ENCODE measurements around the gene HPS1.

Gene HPS1

GRCh38 chr10:98377001-98377400 is 69.7 kb downstream of the HPS1 start:
- Histone ChIP-seq H2AFZ (ENCODE audit: low read length) (no peak overlapping the region), H3K9me2 (replicated peaks; ENCODE audit: insufficient read depth, low read length) (no peaks in the 10 kb centered on the region), H3K27me3 (replicated peaks; ENCODE audit: insufficient read depth, low read length) (peaks cover 6% of the 10 kb centered on the region; the same call in 1 of the 2 replicates), H3K4me2 (ENCODE audit: low read depth, low read length) (no peak overlapping the region), H3K9ac (ENCODE audit: low read length) (no peak overlapping the region), H3K4me3 (ENCODE audit: low read length) (no peak overlapping the region), H3K9me3 (replicated peaks; ENCODE audit: insufficient read depth, low read length) (no peaks in the 10 kb centered on the region), H3F3A (ENCODE audit: insufficient read depth, low read length) (no peaks in the 10 kb centered on the region), H4K20me1 (ENCODE audit: insufficient read depth, low read length) (no peaks in the 10 kb centered on the region), H3K27ac (ENCODE audit: low read length) (no peak overlapping the region), H3K4me1 (ENCODE audit: low read length) (no peaks in the 10 kb centered on the region), H3K79me2 (ENCODE audit: low read length) (no peaks in the 10 kb centered on the region), H3K36me3 (replicated peaks; ENCODE audit: insufficient read depth, low read length) (no peaks in the 10 kb centered on the region)
- no peak for DNase-seq
- TF ChIP-seq, protein P1, sequence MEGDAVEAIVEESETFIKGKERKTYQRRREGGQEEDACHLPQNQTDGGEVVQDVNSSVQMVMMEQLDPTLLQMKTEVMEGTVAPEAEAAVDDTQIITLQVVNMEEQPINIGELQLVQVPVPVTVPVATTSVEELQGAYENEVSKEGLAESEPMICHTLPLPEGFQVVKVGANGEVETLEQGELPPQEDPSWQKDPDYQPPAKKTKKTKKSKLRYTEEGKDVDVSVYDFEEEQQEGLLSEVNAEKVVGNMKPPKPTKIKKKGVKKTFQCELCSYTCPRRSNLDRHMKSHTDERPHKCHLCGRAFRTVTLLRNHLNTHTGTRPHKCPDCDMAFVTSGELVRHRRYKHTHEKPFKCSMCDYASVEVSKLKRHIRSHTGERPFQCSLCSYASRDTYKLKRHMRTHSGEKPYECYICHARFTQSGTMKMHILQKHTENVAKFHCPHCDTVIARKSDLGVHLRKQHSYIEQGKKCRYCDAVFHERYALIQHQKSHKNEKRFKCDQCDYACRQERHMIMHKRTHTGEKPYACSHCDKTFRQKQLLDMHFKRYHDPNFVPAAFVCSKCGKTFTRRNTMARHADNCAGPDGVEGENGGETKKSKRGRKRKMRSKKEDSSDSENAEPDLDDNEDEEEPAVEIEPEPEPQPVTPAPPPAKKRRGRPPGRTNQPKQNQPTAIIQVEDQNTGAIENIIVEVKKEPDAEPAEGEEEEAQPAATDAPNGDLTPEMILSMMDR (IDR thresholded peaks at IDR 0.05; ENCODE audit: low read length) = no peak
- TF ChIP-seq EZH2phosphoT487 (IDR thresholded peaks at IDR 0.05; ENCODE audit: low read length) (no peak), EZH2 (optimal IDR thresholded peaks at IDR 0.05; ENCODE audit: low read depth, low read length) (no peak)

GRCh38 chr10:98376485-98376884 is 70.2 kb downstream of the HPS1 start:
- no peaks in the 10 kb centered on the region for H3K36me3 ChIP-seq (replicated peaks; ENCODE audit: insufficient read depth, low read length)
- H2AFZ ChIP-seq (ENCODE audit: low read length) = no peak overlapping the region
- no peaks in the 10 kb centered on the region for H3K79me2 ChIP-seq (ENCODE audit: low read length)
- no peak overlapping the region for H3K4me3 ChIP-seq (ENCODE audit: low read length)
- no peaks in the 10 kb centered on the region for H3K4me1 ChIP-seq (ENCODE audit: low read length)
- no peaks in the 10 kb centered on the region for H3K9me2 ChIP-seq (replicated peaks; ENCODE audit: insufficient read depth, low read length)
- H3K9me3 ChIP-seq (replicated peaks; ENCODE audit: insufficient read depth, low read length) = no peaks in the 10 kb centered on the region
- no peak overlapping the region for H3K4me2 ChIP-seq (ENCODE audit: low read depth, low read length)
- H3F3A ChIP-seq (ENCODE audit: insufficient read depth, low read length) = no peaks in the 10 kb centered on the region
- H3K27ac ChIP-seq (ENCODE audit: low read length) = no peak overlapping the region
- TF ChIP-seq EZH2 (optimal IDR thresholded peaks at IDR 0.05; ENCODE audit: low read depth, low read length) = no peak
- TF ChIP-seq, protein P1 (IDR thresholded peaks at IDR 0.05; ENCODE audit: low read length) = no peak
- no peaks in the 10 kb centered on the region for H4K20me1 ChIP-seq (ENCODE audit: insufficient read depth, low read length)
- DNase-seq = no peak
- H3K9ac ChIP-seq (ENCODE audit: low read length) = no peak overlapping the region
- H3K27me3 ChIP-seq (replicated peaks; ENCODE audit: insufficient read depth, low read length) = peaks cover 6% of the 10 kb centered on the region; the same call in 1 of the 2 replicates

DNA sequence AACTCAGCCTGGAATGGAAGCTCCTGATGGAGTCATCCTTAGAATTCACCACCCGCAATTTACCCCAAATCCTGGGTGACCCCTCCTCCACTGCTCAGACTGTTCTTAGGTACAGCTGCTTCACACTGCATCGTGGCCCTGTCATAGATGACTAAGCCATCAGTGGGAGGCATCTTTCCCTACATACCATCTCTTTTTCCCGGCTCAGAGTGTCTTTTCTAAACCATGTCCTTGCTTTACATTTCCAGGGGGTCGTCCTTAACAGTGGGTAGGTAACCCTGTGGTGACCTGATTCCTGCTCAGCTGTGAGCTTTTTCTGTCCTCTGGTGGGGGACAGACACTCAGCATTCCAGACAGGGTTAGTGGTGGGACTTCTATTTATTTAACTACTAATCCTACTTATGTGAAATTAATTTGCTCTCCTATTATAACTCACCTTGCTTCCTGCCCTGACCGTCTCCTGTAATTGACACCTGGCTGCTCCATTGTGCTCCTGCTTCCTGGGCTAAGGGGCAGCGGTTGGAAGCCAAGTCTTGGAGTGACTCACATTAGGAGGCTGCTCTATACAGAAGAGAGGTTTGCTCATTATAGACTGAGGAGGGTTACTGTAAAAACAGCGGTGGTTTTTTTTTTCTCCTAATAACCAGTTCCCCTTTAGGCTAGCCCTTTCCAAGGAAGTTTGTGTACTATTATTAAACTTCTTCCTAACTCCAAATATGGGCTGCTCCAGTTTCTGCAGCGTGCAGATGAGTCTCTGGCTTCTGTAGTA is 72.3 kb downstream of the HPS1 start:
- H3K36me3 ChIP-seq (replicated peaks; ENCODE audit: insufficient read depth, low read length) = no peaks in the 10 kb centered on the region
- no peak overlapping the region for H3K4me2 ChIP-seq (ENCODE audit: low read depth, low read length)
- no peaks in the 10 kb centered on the region for H3K4me1 ChIP-seq (ENCODE audit: low read length)
- no peaks in the 10 kb centered on the region for H4K20me1 ChIP-seq (ENCODE audit: insufficient read depth, low read length)
- DNase-seq = no peak
- H3K9ac ChIP-seq (ENCODE audit: low read length) = no peak overlapping the region
- no peaks in the 10 kb centered on the region for H3K9me2 ChIP-seq (replicated peaks; ENCODE audit: insufficient read depth, low read length)
- no peaks in the 10 kb centered on the region for H3F3A ChIP-seq (ENCODE audit: insufficient read depth, low read length)
- no peaks in the 10 kb centered on the region for H3K79me2 ChIP-seq (ENCODE audit: low read length)
- TF ChIP-seq, protein P1 (IDR thresholded peaks at IDR 0.05; ENCODE audit: low read length) = no peak
- TF ChIP-seq EZH2phosphoT487 (IDR thresholded peaks at IDR 0.05; ENCODE audit: low read length) (no peak), EZH2 (optimal IDR thresholded peaks at IDR 0.05; ENCODE audit: low read depth, low read length) (no peak)
- H3K27me3 ChIP-seq (replicated peaks; ENCODE audit: insufficient read depth, low read length) = peaks cover 6% of the 10 kb centered on the region; the same call in 1 of the 2 replicates
- H3K27ac ChIP-seq (ENCODE audit: low read length) = no peak overlapping the region
- no peaks in the 10 kb centered on the region for H3K9me3 ChIP-seq (replicated peaks; ENCODE audit: insufficient read depth, low read length)
- no peak overlapping the region for H3K4me3 ChIP-seq (ENCODE audit: low read length)
- H2AFZ ChIP-seq (ENCODE audit: low read length) = no peak overlapping the region

Measured in MM.1S (cell line).